ENCODE results near the gene GALNT9.

The GALNT9 gene

DNA sequence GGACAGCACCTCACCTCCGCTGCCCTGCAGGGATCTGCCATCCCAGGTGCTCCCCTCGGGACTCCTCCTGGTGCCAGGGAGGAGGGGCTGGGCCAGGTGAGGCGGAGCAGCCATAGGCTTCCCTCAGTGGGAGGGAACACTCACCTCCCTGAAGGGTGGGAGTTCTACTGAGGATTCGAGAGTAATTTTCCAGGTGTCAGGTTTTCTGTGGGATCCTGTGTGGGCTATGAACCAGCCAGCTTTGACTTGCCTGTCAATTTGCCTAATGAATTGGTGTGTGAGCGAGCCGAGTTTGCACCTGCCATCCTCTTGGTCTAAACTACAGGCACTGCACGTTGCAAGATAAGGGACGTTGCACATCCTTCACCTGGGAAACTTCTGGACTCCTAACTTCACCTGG, 134.8 kb downstream of the GALNT9 start:
- no peak for ATAC-seq

DNA sequence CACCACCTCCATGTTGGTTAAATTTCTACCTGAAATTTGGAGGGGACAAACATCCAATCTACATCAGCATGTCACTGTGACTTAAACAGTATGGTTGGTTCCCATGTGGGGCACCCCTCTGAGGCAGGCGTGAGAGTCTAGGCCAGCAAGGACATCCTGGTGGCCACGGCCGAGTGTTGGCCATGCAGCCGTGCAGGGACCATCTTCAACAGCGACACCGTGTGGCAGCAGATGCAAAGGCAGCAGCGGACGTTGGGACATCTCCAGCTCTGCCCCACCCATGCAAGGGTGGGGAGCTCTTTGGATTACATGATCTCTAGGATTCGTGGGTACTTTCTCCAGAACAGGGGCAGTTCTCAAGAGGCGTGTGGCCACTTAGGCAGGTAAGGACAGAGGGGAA, 135.3 kb downstream of the GALNT9 start:
- ATAC-seq: no peak

DNA sequence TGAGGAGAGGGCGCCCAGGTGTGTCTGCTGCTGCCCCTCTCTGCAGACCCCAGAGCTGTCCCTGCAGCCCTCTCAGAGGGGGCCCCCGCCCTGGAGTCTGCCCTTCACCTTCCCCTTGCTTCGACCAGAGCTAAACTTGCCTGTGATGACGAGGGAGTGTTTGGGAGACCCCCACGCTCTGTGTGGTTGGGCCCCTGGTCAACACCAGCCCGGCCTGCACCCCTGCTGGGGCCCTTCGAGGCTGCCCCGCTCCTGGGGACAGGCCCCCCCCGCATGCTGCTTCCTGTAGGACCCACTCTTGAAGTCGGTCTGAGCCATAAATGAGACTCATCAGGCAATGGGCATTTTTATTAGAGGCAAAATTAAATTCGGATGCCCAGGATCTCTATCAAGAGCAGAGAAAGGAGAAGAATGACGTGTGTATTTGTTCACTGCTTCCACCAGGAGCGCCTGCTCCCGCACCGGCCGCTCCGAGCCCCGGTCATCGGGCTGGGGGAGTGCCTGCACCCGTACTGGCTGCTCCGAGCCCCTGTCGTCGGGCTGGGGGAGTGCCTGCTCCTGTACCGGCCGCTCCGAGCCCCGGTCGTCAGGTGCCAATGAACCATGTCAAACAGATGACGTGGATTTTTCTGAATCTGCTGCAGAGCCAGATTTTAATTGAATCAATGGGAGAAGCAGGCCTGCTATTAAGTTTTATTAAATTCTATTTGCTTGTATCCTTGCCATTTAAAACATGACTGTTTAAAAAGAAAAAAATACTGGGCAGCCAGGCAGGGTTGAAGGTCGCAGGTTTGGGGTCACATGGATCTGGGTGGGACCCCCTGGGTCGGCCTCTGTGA, 137.5 kb downstream of the GALNT9 start:
- no peak for ATAC-seq

DNA sequence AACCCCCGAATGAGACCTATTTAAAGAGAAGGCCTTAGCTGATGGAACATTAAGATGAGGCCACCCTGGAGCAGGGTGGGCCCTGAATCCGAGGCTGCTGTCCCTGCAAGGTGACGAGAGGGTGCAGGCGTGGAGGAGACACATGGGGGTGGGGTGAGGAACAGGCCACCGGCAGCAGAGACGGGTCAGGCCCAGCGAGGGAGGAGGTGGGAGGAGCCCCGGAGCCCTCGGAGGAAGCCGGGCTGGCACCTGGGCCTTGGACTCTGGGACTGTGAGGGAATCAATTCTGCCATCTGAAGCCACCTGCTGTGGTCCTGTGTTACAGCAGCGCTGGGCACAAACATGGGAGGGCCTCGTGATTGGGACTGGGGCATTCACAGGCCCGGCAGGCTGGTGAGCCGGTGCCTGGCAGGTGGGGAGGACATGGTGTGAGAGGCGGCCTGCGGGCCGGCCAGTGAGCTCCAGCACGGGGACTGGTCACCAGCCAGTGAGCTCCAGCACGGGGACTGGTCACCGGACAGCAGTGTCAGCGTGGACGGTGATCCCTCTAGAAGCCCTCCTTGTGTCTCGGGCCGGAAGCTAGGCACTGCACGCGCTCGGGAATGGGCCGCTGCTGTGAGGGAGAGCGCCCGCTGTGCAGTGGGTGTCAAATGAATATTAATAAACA, 138.4 kb downstream of the GALNT9 start:
- ATAC-seq: no peak

DNA sequence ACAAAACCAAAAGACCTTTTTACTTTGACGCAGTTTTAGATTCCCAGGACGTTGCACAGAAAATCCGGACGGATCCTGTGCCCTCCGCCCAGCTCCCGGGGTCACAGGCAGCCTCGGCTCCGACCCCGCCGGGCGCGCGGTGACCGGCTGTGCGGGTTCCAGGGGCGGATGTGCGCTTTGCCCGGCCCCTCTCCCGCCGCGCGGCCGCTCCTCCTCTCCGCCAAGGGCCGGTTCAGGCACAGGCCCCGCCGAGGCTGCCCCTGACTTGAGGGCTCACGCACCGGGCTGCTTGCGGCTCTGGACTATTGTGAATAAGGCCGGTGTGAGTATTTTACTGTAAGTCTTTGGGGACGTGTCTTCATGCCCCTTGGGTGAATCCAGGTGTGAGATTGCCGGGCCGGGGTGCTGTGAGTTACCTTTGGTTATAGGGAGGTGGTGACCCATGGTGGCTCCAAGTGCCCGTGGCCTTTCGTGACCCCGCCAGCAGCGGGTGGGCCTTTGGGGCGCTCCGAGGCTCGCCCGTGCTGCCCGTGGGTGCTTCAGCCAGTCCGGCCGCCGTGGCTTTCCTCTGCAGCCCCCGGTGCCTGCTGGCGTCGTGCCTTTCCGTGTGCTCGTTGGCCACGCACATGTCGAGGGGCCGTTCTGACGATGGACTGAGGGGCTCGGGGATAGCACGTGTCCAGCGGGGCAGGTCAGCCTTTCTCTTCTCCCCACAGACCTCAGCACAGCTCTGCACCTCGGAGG, 139.2 kb downstream of the GALNT9 start:
- ATAC-seq: peak; percentile 4 to 6

DNA sequence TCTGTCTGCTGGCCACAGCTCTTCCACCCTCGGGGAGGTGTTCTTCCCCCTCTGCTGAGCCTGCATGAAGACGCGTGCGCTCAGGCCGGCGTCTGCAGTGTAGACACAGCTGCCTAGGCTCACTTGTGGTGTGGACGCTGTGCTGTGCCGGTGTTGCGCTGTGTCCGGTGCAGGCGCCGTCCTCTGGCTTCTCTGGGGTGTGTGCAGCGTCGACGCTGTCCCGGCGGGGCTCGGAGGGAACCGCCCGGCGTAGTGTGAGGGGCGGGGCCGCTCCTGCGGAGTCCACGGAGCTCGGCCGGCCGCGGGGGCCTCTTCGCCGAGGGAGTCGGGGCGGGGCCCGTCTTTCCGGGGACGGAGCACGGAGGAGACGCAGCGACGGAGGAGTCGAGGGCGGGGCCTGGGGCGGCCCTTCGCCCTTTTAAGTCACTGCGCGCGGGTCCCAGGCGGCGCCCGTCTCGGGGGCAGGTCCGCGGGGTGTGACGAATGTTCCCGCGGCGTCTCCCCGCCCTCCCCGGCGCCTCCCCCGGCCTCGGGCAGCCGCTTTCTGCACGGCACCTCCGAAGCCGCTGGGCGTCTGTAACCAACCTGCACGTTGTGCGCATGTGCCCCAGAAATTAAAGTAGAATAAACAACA, 139.9 kb downstream of the GALNT9 start:
- ATAC-seq: peak; percentile 94 to 95

DNA sequence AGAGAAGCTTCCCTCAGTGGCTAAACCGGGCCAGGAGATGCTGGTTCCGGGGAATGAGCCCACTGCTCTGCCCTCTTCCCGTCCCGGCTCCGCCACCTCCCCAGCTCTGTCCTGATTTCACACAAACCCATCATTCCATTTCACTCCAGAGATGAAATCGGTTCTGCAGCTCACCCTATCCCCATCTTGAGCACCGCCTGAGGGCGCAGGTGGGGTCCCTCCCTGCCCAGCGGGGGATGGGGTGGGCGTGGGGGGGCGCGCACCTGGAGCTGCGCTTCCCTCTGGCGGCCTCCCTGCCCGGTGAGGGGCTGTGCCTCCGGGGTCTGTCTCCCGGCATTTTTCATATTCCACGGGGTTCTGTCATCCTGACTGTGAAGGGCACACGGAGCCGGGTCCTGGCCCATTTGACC, 140.5 kb downstream of the GALNT9 start:
- ATAC-seq: no peak

DNA sequence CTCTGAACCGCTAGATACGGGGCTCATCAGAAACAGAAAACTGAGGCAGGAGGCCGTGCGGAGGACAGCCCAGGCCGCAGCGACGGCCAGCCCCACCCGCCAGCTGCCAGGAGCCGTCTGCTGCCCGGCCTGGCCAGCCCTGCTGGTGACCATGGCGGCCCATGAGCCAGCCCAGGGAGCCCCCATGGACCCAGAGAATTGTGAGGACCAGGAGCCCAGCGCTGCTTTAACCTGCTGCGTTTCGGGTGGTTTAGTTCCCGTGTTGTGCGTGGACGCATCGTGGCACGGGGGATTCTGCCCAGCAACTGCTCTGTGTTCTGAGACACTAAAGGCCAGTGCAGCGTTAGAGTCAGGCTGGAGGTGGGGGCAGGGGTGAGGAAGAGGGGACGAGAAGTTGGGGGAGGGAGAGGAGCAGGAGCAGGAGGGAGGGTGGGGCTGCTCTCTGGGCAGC, 140.9 kb downstream of the GALNT9 start:
- no peak for ATAC-seq

DNA sequence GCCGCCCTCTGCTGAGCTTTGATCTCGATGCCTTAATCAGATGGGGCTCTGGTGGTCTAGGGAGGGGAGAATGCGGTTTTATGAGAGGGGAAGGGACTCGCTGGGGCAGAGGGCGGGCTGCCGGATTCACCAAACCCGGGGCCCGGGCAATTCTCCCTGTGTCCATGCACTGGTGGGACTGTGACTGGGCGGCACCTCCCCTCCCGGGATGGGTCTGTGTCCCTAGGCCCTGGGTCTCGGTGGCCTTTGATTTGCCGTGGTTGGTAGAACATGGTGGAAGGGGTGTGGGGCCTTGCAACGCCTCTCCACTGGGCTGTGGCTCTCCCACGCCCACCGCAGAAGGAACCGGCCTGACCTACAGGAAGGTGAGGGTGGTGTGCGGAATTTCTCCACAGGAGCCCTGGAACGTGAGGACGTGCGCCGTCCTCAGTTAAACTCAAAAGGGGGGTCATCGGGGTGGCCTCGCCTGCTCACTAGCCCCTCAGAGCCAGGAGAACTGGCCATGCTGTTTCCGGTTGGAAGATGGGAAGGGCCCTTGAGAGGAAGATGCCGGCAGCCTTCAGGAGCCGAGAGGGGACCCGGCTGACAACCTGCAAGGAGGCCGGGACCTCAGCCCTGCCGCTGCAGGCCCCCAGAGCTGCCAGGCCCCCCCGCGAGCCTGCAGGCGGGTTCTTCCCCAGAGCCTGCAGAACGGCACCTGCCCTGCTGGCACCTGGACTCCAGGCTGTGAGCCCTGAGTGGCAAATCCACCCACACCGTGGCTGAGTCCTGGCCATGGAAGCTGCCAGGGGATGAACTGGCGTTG, 141.5 kb downstream of the GALNT9 start:
- ATAC-seq: no peak

DNA sequence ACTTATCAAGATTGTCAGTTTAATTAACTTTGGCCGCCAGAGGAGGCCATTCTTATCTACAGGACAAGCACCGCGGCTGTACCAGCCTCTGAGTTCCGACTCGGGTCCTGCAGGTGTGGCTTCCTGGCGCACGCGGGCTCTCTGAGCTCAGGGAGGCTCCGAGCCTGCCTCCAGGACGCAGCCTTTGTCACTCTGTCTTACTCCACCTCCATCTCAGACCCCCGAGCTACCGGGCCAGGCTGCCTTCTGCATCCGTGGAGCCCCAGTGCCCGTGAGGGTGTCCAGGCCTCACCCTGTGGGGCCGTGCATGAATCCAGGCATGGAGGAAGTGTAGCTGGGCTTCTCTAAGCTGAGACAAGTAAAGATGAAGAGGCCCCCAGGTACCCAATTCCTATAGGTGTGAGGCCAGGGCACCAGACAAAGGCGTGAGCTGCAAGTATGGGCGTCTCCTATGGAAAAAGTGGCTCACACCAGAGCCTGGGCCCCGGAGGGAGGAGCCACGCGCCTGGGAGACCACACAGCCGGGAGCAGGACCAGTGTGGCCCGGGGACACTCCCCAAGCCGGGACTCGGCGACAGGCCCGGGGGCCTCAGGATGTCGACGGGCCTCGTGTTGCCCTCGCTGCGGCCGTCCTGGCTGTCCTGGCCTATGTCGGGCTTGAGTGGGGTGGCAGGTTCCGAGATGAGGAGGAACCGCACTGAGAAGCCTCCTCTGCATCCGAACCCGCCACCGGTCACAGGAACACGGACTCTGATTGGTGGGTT, 142.3 kb downstream of the GALNT9 start:
- no peak for ATAC-seq

DNA sequence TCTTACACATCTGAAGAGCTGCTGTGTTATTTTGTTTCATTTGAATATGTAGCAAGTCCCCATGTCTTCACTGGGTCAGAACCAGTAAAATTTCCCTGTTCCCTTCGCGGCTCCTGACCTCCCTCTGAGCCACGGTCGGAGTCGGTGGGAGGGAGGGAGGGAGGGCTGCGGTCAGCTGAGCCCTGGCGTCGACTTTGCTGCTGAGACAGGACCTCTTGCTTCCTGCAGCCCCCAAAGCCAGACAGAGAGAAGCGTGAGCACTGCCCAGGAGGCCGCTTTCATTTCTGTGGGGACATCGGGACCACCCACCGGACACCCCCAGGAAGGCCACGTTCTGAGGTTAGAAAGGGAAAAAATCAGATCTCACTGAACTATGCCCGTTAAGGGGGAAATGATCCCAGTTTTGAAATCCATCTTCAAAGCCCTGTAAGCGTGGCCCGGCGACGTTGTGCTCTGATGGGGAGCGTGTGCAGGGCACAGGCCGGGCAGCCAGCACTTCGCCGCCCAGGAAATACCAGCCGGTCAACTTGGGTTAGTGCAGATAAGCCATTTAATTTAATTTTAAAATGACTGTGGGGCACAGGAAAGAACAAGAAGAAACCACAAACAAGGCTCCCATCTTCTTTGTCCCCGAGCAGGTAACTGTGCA, 143.1 kb downstream of the GALNT9 start:
- no peak for ATAC-seq

DNA sequence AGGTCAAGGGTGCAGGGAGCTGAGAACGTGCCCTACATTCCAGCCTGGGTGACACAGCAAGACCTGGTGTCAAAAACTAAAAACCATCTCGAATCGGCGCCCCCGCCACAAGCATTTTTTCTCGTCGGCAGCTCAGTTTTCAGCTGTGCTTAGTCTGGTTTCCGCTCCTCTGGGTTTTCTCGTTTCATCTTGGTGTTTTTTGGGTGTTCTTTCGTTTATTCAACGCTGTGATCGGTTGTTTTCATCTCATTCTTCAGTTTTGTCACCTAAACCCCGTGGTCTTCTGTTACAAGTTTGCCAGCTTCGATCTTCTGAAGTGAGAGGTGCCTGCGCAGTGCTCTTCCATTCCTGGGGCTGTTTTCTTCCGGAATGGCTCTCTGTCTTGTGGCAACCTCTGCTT, 143.7 kb downstream of the GALNT9 start:
- no peak for ATAC-seq

DNA sequence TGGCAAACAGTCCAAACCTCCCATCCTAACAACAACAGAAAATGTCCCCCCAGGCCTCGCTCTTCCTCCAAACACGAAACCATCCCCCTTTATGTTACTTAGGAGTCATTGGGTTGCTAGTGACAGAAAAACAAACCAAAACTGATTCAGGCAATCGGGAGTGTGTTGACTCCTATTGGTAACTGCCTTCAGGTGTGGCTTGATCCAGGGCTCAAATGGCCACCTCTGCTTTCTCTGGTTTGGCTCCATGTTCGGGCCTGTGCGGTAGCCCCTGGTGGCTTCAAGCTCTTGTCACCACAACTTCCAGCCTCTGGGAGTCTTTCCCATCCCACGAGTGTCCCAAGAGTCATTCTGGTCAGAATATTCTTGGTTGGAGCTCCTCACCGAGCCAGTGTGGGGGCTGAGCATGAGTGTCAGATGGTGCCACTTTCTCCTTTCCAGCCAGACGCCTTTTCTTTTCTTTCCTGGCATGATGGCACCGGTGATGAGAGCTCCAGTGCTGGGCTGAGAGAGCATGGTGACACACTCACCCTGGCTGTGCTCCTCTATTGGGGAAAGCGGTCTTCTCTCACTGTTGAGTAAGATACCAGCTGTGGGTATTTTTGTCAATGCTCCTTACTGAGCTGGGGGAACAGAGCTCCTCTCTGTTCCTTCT, 146.6 kb downstream of the GALNT9 start:
- ATAC-seq: no peak

DNA sequence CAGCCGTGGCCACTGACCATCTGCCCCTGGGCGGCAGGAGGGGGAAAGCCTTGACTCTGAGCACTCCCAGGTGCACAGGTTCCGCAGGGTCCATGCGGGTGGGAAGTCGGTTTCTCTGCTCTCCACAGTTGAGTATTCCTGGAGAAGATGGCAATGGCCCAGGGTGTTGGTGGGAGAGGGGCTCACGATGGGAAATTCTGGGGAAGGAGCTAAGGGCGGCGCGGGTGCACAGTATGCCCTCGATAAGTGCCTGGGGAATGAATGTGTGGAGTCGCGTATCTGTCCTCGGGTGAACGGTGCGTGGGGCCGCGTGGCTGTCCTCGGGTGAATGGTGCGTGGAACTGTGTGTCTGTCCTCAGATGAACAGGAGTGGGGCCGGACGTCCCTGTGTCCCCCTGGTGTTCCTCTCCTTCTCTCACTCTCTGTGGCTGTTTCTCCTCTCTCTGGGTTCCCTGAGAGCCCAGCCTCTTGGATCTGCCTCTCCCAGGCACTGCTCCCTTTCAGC, 147.1 kb downstream of the GALNT9 start:
- ATAC-seq: no peak

DNA sequence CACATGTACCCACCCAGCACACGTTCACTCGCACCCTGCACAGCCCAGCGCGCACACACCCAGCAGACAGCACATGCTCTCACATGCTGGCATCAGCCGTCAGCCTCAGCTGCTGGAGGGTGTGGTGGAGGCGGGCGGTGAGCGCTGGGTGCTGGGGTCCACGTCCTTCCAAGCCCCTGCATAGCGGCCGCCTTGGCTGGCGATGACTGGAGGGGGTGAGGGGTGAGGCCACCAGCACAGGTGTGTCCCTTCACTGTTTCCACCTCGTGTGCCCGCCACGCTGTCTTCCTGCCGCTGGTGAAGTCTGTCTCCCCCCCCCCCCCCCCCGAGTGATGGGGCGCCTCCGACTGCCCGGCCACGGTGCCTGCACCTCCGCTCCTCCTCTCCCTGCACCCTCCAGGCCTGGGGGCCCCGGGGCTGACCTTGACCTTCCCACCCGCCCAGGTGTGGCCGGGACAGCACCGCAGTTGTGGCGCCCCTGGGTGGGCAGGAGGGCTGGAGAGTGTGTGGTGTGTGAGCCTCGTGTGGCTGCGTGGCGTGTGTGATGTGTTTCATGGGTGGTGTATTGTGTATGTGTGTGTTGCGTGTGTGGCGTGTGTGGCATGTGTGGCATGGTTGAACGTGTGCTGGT, 147.7 kb downstream of the GALNT9 start:
- ATAC-seq: no peak

DNA sequence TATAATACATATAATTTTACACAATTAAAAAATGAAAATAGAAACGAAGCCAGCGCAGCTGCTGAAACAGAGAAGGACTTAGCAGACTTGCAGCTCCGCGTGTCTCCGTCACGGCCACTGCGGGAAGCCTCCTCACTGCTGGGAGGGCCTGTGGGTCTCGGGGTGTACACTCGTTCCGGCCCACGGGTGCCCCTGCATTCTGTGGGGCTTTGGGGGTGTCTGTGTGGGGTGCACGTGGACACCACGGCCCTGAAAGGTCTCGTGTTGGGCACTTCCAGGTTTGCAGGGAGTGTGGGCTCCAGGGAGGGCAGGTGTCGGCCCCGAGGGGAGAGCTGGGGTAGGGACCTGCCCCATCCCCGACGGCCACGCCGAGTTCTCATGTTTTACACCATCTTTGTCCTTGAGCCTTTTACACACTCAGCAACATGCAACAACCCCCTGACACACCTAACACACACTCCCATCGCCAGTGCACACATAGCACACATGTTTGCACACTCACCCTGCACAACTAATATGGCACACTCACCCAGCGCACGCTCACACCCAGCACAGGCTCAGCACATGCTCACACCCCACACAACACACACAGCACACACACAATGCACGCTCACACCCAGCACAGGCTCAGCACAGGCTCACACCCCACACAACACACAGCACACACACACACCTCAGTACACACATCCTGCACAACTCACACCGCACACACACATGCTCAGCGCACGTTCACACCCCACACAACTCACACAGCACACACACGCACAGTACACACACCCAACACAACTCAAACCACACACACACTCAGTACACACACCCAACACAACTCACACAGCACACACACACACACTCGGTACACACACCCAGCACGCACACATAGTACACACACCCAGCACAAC, 148.5 kb downstream of the GALNT9 start:
- ATAC-seq: no peak

DNA sequence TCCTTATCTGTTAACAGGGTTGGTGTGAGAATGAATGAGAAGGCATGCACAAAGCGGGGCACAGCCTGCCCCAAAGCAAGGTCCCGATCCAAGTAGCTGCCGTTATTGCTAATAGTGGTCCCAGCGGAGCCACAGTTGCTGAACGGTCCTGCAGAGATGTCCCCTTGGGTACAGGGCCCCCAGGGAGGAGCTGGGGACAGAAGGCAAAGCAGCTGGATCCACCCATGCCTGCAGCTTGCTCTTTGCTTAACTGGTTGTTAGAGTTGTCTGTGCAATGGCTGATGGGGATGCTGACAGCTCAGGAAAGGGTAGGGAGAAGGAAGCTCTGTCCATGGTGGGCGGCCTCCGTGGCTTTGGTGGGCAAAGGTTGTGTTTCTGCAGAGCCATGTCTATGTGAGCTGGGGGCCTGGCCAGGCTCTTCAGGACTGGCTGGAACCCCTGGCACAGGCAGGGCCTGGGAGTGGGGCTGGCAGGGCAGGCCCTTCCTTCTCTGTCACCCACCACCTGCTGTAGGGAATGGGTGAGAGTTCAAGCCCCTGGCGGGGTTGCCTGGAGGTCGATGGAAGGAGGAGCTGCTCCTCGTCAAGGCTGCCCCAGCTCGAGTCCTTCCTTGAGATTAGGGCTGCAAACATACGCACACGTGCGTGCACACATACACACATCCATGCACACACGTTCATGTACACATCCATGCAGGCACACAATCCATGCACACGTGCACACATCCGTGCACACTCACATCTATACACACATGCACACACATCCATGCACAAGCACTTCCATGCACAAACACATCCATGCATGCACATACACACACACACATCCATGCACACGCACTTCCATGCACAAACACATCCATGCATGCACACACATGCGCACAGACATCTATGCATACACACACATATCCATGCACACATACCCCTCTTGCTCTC, 149.7 kb downstream of the GALNT9 start:
- no peak for ATAC-seq

Data from activated CD4-positive, CD25-positive, alpha-beta regulatory T cell treated with anti-CD3 and anti-CD28 coated beads, Interleukin-2, amount 50 U/mL, for 24 hours (primary cell).